Testis (tissue), 2 donors: ENCODE data around the gene AOX1.

Experiments used
- POLR2A ChIP-seq: fragments of 450-650 bp; IDR thresholded peaks from one replicate; pipeline ENCODE4 v1.6.1; 2017; ENCODE audit warnings: antibody characterized with exemption, mild to moderate bottlenecking, moderate library complexity
- TF ChIP-seq, protein P1 (sequence below), 3 experiments: fragments of 450-650 bp in 2 of 3; fragments of 200-600 bp in 1 of 3; sonication (generic) in 1 of 3; IDR thresholded peaks; one replicate each; pipeline ENCODE4 v1.5.1; 2016 to 2019; ENCODE audit warnings: antibody characterized with exemption in 3 of 3, mild to moderate bottlenecking in 2 of 3, moderate library complexity in 1 of 3

GRCh38 chr2:200586644-200586975 lies 796 bp downstream of the AOX1 start:
- TF ChIP-seq, protein P1, sequence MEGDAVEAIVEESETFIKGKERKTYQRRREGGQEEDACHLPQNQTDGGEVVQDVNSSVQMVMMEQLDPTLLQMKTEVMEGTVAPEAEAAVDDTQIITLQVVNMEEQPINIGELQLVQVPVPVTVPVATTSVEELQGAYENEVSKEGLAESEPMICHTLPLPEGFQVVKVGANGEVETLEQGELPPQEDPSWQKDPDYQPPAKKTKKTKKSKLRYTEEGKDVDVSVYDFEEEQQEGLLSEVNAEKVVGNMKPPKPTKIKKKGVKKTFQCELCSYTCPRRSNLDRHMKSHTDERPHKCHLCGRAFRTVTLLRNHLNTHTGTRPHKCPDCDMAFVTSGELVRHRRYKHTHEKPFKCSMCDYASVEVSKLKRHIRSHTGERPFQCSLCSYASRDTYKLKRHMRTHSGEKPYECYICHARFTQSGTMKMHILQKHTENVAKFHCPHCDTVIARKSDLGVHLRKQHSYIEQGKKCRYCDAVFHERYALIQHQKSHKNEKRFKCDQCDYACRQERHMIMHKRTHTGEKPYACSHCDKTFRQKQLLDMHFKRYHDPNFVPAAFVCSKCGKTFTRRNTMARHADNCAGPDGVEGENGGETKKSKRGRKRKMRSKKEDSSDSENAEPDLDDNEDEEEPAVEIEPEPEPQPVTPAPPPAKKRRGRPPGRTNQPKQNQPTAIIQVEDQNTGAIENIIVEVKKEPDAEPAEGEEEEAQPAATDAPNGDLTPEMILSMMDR (IDR thresholded peaks at IDR 0.05): no peak
- no peak for TF ChIP-seq POLR2A
